Neural cell (in vitro differentiated cells): ENCODE results near the gene WWC2. TPM values are rescaled to one million over a fixed set of nuclear protein-coding genes. Genes with fewer than 3 reads are reported as not detected.

ENCODE experiments used
- H2AFZ ChIP-seq: fragments of 200-600, 300-800 bp; sonication (generic), shearing (Covaris generic); 2 replicates; pipeline ENCODE4 v1.6.0; 2014; ENCODE audit warnings: low read depth, mild to moderate bottlenecking, antibody characterized with exemption, low read length, moderate library complexity
- H3F3A ChIP-seq: fragments of 200-600 bp; shearing (Covaris generic); 2 replicates; pipeline ENCODE4 v1.6.1; 2016; ENCODE audit warnings: mild to moderate bottlenecking, moderate library complexity, mixed read lengths, antibody characterized with exemption, low read length; ENCODE audit not compliant: insufficient read depth, poor library complexity, severe bottlenecking
- H3K27ac ChIP-seq: fragments of 200-600, 300-800 bp; sonication (generic), shearing (Covaris generic); 2 replicates; pipeline ENCODE4 v1.5.1; 2014; ENCODE audit warnings: mild to moderate bottlenecking, low read length, moderate library complexity
- H3K27me3 ChIP-seq: fragments of 300-800, 200-600 bp; sonication (generic), shearing (Covaris generic); 2 replicates; pipeline ENCODE4 v1.6.0; 2014; ENCODE audit warnings: mild to moderate bottlenecking, low read depth, low read length, moderate library complexity; ENCODE audit not compliant: insufficient read depth
- H3K36me3 ChIP-seq: fragments of 300-800, 200-600 bp; sonication (generic), shearing (Covaris generic); 2 replicates; pipeline ENCODE4 v1.5.1; 2014; ENCODE audit warnings: mild to moderate bottlenecking, antibody characterized with exemption, low read length, moderate library complexity; ENCODE audit not compliant: insufficient read depth
- H3K4me2 ChIP-seq: fragments of 300-800, 200-600 bp; sonication (generic), shearing (Covaris generic); 2 replicates; pipeline ENCODE4 v1.6.0; 2014; ENCODE audit warnings: mild to moderate bottlenecking, low read length
- H3K4me3 ChIP-seq: fragments of 300-800, 200-600 bp; sonication (generic), shearing (Covaris generic); 2 replicates; pipeline ENCODE4 v1.5.1; 2014; ENCODE audit warnings: mild to moderate bottlenecking, low read length, moderate library complexity
- H3K79me2 ChIP-seq: fragments of 200-600 bp; shearing (Covaris generic); replicated peaks from 2 replicates; pipeline ENCODE4 v1.6.0; 2014; ENCODE audit warnings: mild to moderate bottlenecking, low read length, moderate library complexity; ENCODE audit not compliant: insufficient read depth
- H3K9ac ChIP-seq: fragments of 300-800, 200-600 bp; sonication (generic), shearing (Covaris generic); 2 replicates; pipeline ENCODE4 v1.6.1; 2016; ENCODE audit warnings: mild to moderate bottlenecking, low read length, mixed read lengths
- H3K9me2 ChIP-seq: fragments of 200-600 bp; shearing (Covaris generic); 2 replicates; pipeline ENCODE4 v1.6.1; 2016; ENCODE audit warnings: mild to moderate bottlenecking, low read length, mixed read lengths; ENCODE audit not compliant: insufficient read depth
- H3K9me3 ChIP-seq: fragments of 200-600, 300-800 bp; sonication (generic), shearing (Covaris generic); 2 replicates; pipeline ENCODE4 v1.6.1; 2016; ENCODE audit warnings: mild to moderate bottlenecking, mixed run types, low read length, moderate library complexity, mixed read lengths
- H4K20me1 ChIP-seq: fragments of 200-600 bp; shearing (Covaris generic); 2 replicates; pipeline ENCODE4 v1.6.1; 2016; ENCODE audit warnings: mild to moderate bottlenecking, mixed run types; ENCODE audit not compliant: insufficient read depth
- CTCF ChIP-seq: fragments of 450-650 bp; IDR thresholded peaks from 2 replicates; pipeline ENCODE4 v1.5.1; 2014; ENCODE audit warnings: antibody characterized with exemption, mild to moderate bottlenecking, moderate library complexity; ENCODE audit not compliant: poor library complexity, severe bottlenecking
- EP300 ChIP-seq: fragments of 450-650 bp; conservative IDR thresholded peaks from 2 replicates; pipeline ENCODE4 v1.6.1; 2014; ENCODE audit warnings: antibody characterized with exemption, mild to moderate bottlenecking, moderate library complexity; ENCODE audit not compliant: poor library complexity, severe bottlenecking
- EZH2 ChIP-seq: fragments of 200-600, 300-800 bp; shearing (Covaris generic), sonication (generic); IDR thresholded peaks from 2 replicates; pipeline ENCODE4 v1.6.1; 2014; ENCODE audit warnings: antibody characterized with exemption, low read length, borderline replicate concordance, mild to moderate bottlenecking; ENCODE audit not compliant: insufficient read depth, poor library complexity, severe bottlenecking
- MXI1 ChIP-seq: fragments of 450-650 bp; conservative IDR thresholded peaks from 2 replicates; pipeline ENCODE4 v1.6.1; 2014; ENCODE audit warnings: antibody characterized with exemption, mild to moderate bottlenecking; ENCODE audit not compliant: poor library complexity, severe bottlenecking
- POLR2AphosphoS5 ChIP-seq: IDR thresholded peaks from 2 replicates; pipeline ENCODE4 v1.6.1; 2012
- RAD21 ChIP-seq: fragments of 450-650 bp; conservative IDR thresholded peaks from 2 replicates; pipeline ENCODE4 v1.6.1; 2014; ENCODE audit warnings: antibody characterized with exemption, mild to moderate bottlenecking, moderate library complexity
- REST ChIP-seq: IDR thresholded peaks from 2 replicates; pipeline ENCODE4 v1.6.1; 2012; ENCODE audit warnings: borderline replicate concordance
- SMC3 ChIP-seq: fragments of 450-650 bp; conservative IDR thresholded peaks from 2 replicates; pipeline ENCODE4 v1.6.1; 2014; ENCODE audit warnings: antibody characterized with exemption, mild to moderate bottlenecking, moderate library complexity; ENCODE audit not compliant: poor library complexity
- TAF1 ChIP-seq: IDR thresholded peaks from 2 replicates; pipeline ENCODE4 v1.6.1; 2012; ENCODE audit warnings: low read depth
- polyA plus RNA-seq: library from polyadenylated mRNA; depleted of rRNA; stranded (reverse); fragments of >200 nt; gene quantifications from 2 replicates; pipeline ENCODE4 v1.2.3, GENCODE V29; 2014

WWC2 gene
- polyA plus RNA-seq, 1 donor from 2014 or later: 5.7 TPM

GRCh38 chr4:183155450-183156184 lies 56.6 kb downstream of the WWC2 start:
- Histone ChIP-seq H3K9me3 (no peaks in the 10 kb centered on the region), H3K9ac (no peak overlapping the region), H3K79me2 (no peaks in the 10 kb centered on the region), H2AFZ (no peak overlapping the region), H3F3A (no peaks in the 10 kb centered on the region), H3K27ac (no peak overlapping the region), H3K9me2 (no peaks in the 10 kb centered on the region), H3K4me2 (no peak overlapping the region), H4K20me1 (no peaks in the 10 kb centered on the region), H3K36me3 (no peaks in the 10 kb centered on the region), H3K27me3 (no peaks in the 10 kb centered on the region), H3K4me3 (no peak overlapping the region)
- TF ChIP-seq RAD21 (no peak), POLR2AphosphoS5 (no peak), CTCF (no peak), SMC3 (no peak), REST (no peak), MXI1 (no peak), TAF1 (no peak), EZH2 (no peak), EP300 (no peak)

GRCh38 chr4:183157215-183157614 lies 58.2 kb downstream of the WWC2 start:
- no peaks in the 10 kb centered on the region for H3K9me3 ChIP-seq
- no peak overlapping the region for H3K9ac ChIP-seq
- no peak overlapping the region for H2AFZ ChIP-seq
- H3K9me2 ChIP-seq: no peaks in the 10 kb centered on the region
- no peaks in the 10 kb centered on the region for H3K36me3 ChIP-seq
- H4K20me1 ChIP-seq: no peaks in the 10 kb centered on the region
- no peak overlapping the region for H3K27ac ChIP-seq
- H3F3A ChIP-seq: no peaks in the 10 kb centered on the region
- TF ChIP-seq EZH2 (no peak), EP300 (no peak), RAD21 (no peak), MXI1 (no peak), POLR2AphosphoS5 (no peak), REST (no peak), CTCF (no peak), SMC3 (no peak)
- H3K4me2 ChIP-seq: no peak overlapping the region
- H3K27me3 ChIP-seq: no peaks in the 10 kb centered on the region
- no peaks in the 10 kb centered on the region for H3K79me2 ChIP-seq
- no peak overlapping the region for H3K4me3 ChIP-seq
